Upper lobe of left lung (tissue), 6 donors: ENCODE results near the gene DLGAP1. TPM values are rescaled to one million over a fixed set of nuclear protein-coding genes. Genes with fewer than 3 reads are reported as not detected.

Experiments
- ATAC-seq, 2 donors: fragments of 200-7000 bp; cut with Tn5 transposase; one replicate each; pipeline ENCODE4 v1.9.1; 2022; ENCODE audit warnings: mild to moderate bottlenecking in 2 of 2, moderate library complexity in 2 of 2; ENCODE audit not compliant: low FRiP score in 2 of 2
- DNase-seq, 2 donors: peaks; one replicate each; pipeline ENCODE4 v3.0.0-alpha.2; 2019 to 2020
- H3K27ac ChIP-seq, 4 donors: fragments of 200-600 bp; sonication (generic); one replicate each; pipeline ENCODE4 v1.5.1; 2016 to 2019
- H3K27me3 ChIP-seq, 4 donors: fragments of 200-600 bp; sonication (generic); one replicate each; pipeline ENCODE4 v1.5.1; 2017 to 2019
- H3K36me3 ChIP-seq, 4 donors: fragments of 200-600 bp; sonication (generic); one replicate each; pipeline ENCODE4 v1.5.1; 2016 to 2019
- H3K4me1 ChIP-seq, 4 donors: fragments of 200-600 bp; sonication (generic); one replicate each; pipeline ENCODE4 v1.5.1; 2018 to 2019
- H3K4me3 ChIP-seq, 4 donors: fragments of 200-600 bp; sonication (generic); one replicate each; pipeline ENCODE4 v1.5.1; 2017 to 2019; ENCODE audit warnings: mild to moderate bottlenecking in 2 of 4, moderate library complexity in 1 of 4
- H3K9me3 ChIP-seq, 4 donors: fragments of 200-600 bp; sonication (generic); one replicate each; pipeline ENCODE4 v1.5.1; 2018 to 2019
- EP300 ChIP-seq, 4 donors: sonication (generic); formaldehyde crosslinking; IDR thresholded peaks; one replicate each; pipeline ENCODE4 v1.5.1; 2017; ENCODE audit warnings: antibody characterized with exemption in 4 of 4, control low read depth in 2 of 4
- POLR2A ChIP-seq, 4 donors: fragments of 450-650 bp; IDR thresholded peaks; one replicate each; pipeline ENCODE4 v1.5.1; 2016 to 2017; ENCODE audit warnings: antibody characterized with exemption in 4 of 4, mild to moderate bottlenecking in 2 of 4
- POLR2AphosphoS5 ChIP-seq, 2 donors: sonication (generic); formaldehyde crosslinking; IDR thresholded peaks; one replicate each; pipeline ENCODE4 v1.5.1; 2017; ENCODE audit warnings: antibody characterized with exemption in 2 of 2
- WGBS, 2 donors: methylation state at CpG; one replicate each; pipeline ENCODE4 v1.1.5; 2017 to 2018; 5-methylcytosine and 5-hydroxymethylcytosine counted together
- total RNA-seq, 6 donors: library from RNA; depleted of rRNA in 4 of 6; stranded (reverse); fragments of >200 nt in 4 of 6; gene quantifications; one replicate each; pipeline versions ENCODE4 v1.1.0 to v1.2.1, GENCODE V29; 2016 to 2021
- TF ChIP-seq, protein P1 (sequence below), 6 experiments: fragments of 450-650 bp in 4 of 6; fragments of 200-600 bp in 2 of 6; sonication (generic) in 2 of 6; IDR thresholded peaks; one replicate each; pipeline ENCODE4 v1.5.1; 2016 to 2019; ENCODE audit warnings: antibody characterized with exemption in 6 of 6
- donor health status: DM: no; HTN: no; CAD: no; lungs with moderate emphysema.
- donor health status: DM: no; HTN: yes; CAD: no; lungs with severe emphysema.

The DLGAP1 gene
- total RNA-seq, 6 donors from 2014 or later = 2.1 to 4.6 (median 3.6) TPM

DNA sequence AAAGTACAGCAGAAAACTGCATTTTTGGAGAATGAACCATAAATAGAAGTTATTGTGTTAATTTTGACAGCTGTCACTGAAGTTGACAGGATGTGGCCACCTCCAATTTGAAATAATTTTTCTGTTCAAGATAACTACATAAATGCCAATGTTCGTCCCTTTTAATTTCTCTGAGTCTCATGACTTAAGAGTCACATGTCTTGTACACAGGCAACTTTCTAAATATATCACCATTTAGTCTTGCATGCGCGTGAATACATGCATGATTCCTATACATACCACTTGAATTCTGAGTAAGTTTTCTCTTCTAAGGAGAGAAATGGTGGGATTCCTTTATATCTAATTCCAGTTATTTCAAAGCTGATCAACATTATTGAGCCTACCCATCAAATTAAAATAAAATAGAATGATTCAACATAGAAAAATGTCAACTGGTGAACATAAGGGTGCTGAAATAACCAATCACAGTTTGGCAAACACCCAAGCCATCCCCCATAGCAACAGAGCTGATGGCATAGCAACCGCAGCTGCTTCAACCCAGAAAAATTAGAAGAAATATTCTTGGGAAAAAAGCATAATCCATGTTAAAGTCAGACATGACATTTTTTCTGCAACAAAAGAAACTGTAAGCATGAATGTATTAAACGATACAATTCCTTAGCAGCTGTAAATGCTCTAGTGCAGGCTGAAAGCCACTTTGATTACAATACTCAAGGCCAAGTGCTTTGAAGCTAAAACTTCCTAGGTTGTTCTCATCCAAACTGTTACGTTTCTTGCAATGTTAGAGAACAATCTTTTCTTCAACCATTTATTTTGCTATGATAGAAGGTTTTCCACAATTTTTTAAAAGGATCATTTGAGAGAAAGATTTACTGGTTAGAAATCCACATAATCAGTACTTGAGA, 282.7 kb downstream of the DLGAP1 start:
- TF ChIP-seq EP300 (IDR thresholded peaks at IDR 0.05) (no peak), POLR2AphosphoS5 (IDR thresholded peaks at IDR 0.05) (no peak), POLR2A (IDR thresholded peaks at IDR 0.05) (no peak)
- TF ChIP-seq, protein P1, sequence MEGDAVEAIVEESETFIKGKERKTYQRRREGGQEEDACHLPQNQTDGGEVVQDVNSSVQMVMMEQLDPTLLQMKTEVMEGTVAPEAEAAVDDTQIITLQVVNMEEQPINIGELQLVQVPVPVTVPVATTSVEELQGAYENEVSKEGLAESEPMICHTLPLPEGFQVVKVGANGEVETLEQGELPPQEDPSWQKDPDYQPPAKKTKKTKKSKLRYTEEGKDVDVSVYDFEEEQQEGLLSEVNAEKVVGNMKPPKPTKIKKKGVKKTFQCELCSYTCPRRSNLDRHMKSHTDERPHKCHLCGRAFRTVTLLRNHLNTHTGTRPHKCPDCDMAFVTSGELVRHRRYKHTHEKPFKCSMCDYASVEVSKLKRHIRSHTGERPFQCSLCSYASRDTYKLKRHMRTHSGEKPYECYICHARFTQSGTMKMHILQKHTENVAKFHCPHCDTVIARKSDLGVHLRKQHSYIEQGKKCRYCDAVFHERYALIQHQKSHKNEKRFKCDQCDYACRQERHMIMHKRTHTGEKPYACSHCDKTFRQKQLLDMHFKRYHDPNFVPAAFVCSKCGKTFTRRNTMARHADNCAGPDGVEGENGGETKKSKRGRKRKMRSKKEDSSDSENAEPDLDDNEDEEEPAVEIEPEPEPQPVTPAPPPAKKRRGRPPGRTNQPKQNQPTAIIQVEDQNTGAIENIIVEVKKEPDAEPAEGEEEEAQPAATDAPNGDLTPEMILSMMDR (IDR thresholded peaks at IDR 0.05) = no peak
- ATAC-seq (no peak), DNase-seq (no peak)
- no peaks in the 10 kb centered on the region for H3K4me1 ChIP-seq
- no peaks in the 10 kb centered on the region for H3K9me3 ChIP-seq
- no peak overlapping the region for H3K4me3 ChIP-seq
- no peak overlapping the region for H3K27ac ChIP-seq
- H3K27me3 ChIP-seq = no peaks in the 10 kb centered on the region
- WGBS, 2 donors = 62 to 63% methylated on average over 6 of the region's 6 CpGs
- no peaks in the 10 kb centered on the region for H3K36me3 ChIP-seq

GRCh38 chr18:4157352-4157751, 297.8 kb downstream of the DLGAP1 start:
- Histone ChIP-seq H3K27ac (no peak overlapping the region), H3K9me3 (no peaks in the 10 kb centered on the region), H3K4me1 (no peaks in the 10 kb centered on the region), H3K36me3 (no peaks in the 10 kb centered on the region), H3K27me3 (no peaks in the 10 kb centered on the region), H3K4me3 (no peak overlapping the region)
- ATAC-seq (no peak), DNase-seq (no peak)
- WGBS, 2 donors = 71 to 82% methylated on average over 3 to 4 of the region's 4 CpGs
- TF ChIP-seq POLR2AphosphoS5 (IDR thresholded peaks at IDR 0.05) = no peak
- no peak for TF ChIP-seq EP300 (IDR thresholded peaks at IDR 0.05)
- no peak for TF ChIP-seq POLR2A (IDR thresholded peaks at IDR 0.05)
- TF ChIP-seq, protein P1 (IDR thresholded peaks at IDR 0.05) = no peak

GRCh38 chr18:4146797-4147196, 308.3 kb downstream of the DLGAP1 start:
- H3K4me1 ChIP-seq = no peaks in the 10 kb centered on the region
- no peak overlapping the region for H3K4me3 ChIP-seq
- H3K36me3 ChIP-seq = no peaks in the 10 kb centered on the region
- H3K27ac ChIP-seq = no peak overlapping the region
- TF ChIP-seq, protein P1 (IDR thresholded peaks at IDR 0.05) = no peak
- no peak for TF ChIP-seq POLR2AphosphoS5 (IDR thresholded peaks at IDR 0.05)
- no peak for TF ChIP-seq EP300 (IDR thresholded peaks at IDR 0.05)
- no peak for TF ChIP-seq POLR2A (IDR thresholded peaks at IDR 0.05)
- no peaks in the 10 kb centered on the region for H3K27me3 ChIP-seq
- 87 to 88% methylated on average over 1 of the region's 1 CpG for WGBS, 2 donors
- H3K9me3 ChIP-seq = no peaks in the 10 kb centered on the region
- ATAC-seq (no peak), DNase-seq (no peak)

- Histone ChIP-seq H3K4me3 (no peak overlapping the region), H3K9me3 (no peaks in the 10 kb centered on the region), H3K4me1 (no peaks in the 10 kb centered on the region), H3K27me3 (no peaks in the 10 kb centered on the region), H3K36me3 (no peaks in the 10 kb centered on the region), H3K27ac (no peak overlapping the region)
- no peak for DNase-seq
- no peak for ATAC-seq
- WGBS, 2 donors = 25 to 39% methylated on average over 1 of the region's 1 CpG
- TF ChIP-seq EP300 (IDR thresholded peaks at IDR 0.05) (no peak), POLR2AphosphoS5 (IDR thresholded peaks at IDR 0.05) (no peak), POLR2A (IDR thresholded peaks at IDR 0.05) (no peak)
- TF ChIP-seq, protein P1 (IDR thresholded peaks at IDR 0.05) = no peak
Observed at GRCh38 chr18:4144201-4144600, 310.9 kb downstream of the DLGAP1 start.

GRCh38 chr18:4143585-4143984, 311.5 kb downstream of the DLGAP1 start:
- Histone ChIP-seq H3K27ac (no peak overlapping the region), H3K9me3 (no peaks in the 10 kb centered on the region), H3K4me3 (no peak overlapping the region), H3K27me3 (no peaks in the 10 kb centered on the region), H3K4me1 (no peaks in the 10 kb centered on the region), H3K36me3 (no peaks in the 10 kb centered on the region)
- TF ChIP-seq EP300 (IDR thresholded peaks at IDR 0.05) = no peak
- TF ChIP-seq, protein P1 (IDR thresholded peaks at IDR 0.05) = no peak
- no peak for TF ChIP-seq POLR2A (IDR thresholded peaks at IDR 0.05)
- no peak for TF ChIP-seq POLR2AphosphoS5 (IDR thresholded peaks at IDR 0.05)
- DNase-seq (no peak), ATAC-seq (no peak)
- 100% methylated on average over 1 of the region's 1 CpG for WGBS, 2 donors
